Measurements from ENCODE around the gene SPOPL.

Gene SPOPL

GRCh38 chr2:138610201-138610953 is 108.8 kb downstream of the SPOPL start:
- no peak for DNase-seq

- DNase-seq: no peak
These were observed 113.7 kb downstream of the SPOPL start for GRCh38 chr2:138615257-138615656.

- DNase-seq: no peak
These were observed 115.5 kb downstream of the SPOPL start for GRCh38 chr2:138617026-138617425.

GRCh38 chr2:138618971-138619370 is 117.4 kb downstream of the SPOPL start:
- DNase-seq: no peak

GRCh38 chr2:138620431-138620830 is 118.9 kb downstream of the SPOPL start:
- no peak for DNase-seq

- DNase-seq: no peak
These were observed 119.6 kb downstream of the SPOPL start for GRCh38 chr2:138621139-138621538.

- DNase-seq: no peak
These were observed 121.0 kb downstream of the SPOPL start for GRCh38 chr2:138622613-138623012.

Measured in CD4-positive, alpha-beta T cell treated with Interleukin-12 subunit alpha and Interleukin-12 subunit beta, for 1 hour (primary cell).